ENCODE data around the gene MAPK11. TPM values are rescaled to one million over a fixed set of nuclear protein-coding genes. Genes with fewer than 3 reads are reported as not detected.

The MAPK11 gene
- total and polyA plus RNA-seq, 4 donors = 8.3 to 15.3 (median 11.9) TPM

DNA sequence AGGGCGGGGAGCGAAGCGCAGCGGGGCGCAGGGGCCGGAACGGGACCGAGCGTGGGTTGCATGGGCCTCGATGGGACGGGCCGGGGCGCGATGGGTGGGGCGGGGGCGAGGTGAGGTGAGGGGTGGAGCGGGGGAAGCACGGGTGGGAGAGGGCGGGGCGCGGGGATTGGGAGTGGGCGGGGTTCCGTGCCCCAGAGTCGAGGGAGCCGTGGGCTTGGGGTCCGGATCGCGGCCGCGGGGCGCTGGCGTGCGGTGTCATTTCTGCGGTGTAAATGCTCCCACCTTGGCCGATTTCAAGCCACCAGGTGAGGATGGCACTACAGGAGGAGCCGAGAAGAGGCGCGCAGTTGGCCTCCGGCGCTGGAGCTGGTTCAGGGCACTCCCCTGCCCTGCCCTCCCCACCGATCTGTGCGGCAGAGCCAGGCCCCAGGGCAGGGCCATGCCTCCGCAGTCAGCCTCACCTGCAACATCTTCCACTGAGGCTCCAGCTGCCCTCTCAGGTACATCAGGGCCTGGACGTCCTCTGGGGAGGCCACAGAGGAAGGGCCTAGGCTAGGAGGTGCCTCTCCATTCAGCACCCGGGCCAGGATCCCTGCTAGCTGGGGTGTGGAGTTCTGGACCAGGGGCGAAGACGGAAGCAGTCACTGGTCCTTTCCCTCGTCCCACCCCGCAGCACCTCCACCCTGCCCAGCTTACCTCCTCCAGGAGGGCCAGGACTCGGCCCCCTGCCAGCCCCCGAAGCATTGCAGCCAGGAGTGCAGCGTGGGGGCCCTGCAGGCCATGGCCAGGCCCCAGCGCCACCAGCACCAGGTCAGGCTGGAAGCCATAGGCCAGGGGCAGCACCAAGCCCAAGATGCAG lies 24.7 kb downstream of the MAPK11 start:
- Histone ChIP-seq H3K9ac (ENCODE audit: insufficient read depth in 1 of 2, low read length in 2 of 2) (peak overlapping the region; percentile 63 to 67), H3K36me3 (ENCODE audit: control insufficient read depth in 4 of 4, insufficient read depth in 4 of 4, low read length in 4 of 4) (peaks cover 0 to 16% (median 12%) of the 10 kb centered on the region in 4 donors), H3K27me3 (ENCODE audit: control insufficient read depth in 3 of 3, insufficient read depth in 3 of 3, low read length in 2 of 3) (no peaks in the 10 kb centered on the region), H3K4me1 (ENCODE audit: control insufficient read depth in 5 of 5, insufficient read depth in 5 of 5, low read length in 5 of 5) (peaks cover 8 to 47% (median 11%) of the 10 kb centered on the region in 5 donors), H3K27ac (ENCODE audit: low read depth in 1 of 2, low read length in 1 of 2) (peak overlapping the region; percentile 82 to 97), H3K4me3 (peak overlapping the region; percentile 71), H3K9me3 (ENCODE audit: control insufficient read depth in 4 of 4, insufficient read depth in 3 of 4, low read length in 3 of 4) (no peaks in the 10 kb centered on the region)
- peak; percentile 36 for ATAC-seq (ENCODE audit: insufficient read depth, low FRiP score)
- WGBS, 2 donors = 15 to 16% methylated on average over 42 to 53 of the region's 53 CpGs
- DNase-seq = no peak
- TF ChIP-seq, protein P1, sequence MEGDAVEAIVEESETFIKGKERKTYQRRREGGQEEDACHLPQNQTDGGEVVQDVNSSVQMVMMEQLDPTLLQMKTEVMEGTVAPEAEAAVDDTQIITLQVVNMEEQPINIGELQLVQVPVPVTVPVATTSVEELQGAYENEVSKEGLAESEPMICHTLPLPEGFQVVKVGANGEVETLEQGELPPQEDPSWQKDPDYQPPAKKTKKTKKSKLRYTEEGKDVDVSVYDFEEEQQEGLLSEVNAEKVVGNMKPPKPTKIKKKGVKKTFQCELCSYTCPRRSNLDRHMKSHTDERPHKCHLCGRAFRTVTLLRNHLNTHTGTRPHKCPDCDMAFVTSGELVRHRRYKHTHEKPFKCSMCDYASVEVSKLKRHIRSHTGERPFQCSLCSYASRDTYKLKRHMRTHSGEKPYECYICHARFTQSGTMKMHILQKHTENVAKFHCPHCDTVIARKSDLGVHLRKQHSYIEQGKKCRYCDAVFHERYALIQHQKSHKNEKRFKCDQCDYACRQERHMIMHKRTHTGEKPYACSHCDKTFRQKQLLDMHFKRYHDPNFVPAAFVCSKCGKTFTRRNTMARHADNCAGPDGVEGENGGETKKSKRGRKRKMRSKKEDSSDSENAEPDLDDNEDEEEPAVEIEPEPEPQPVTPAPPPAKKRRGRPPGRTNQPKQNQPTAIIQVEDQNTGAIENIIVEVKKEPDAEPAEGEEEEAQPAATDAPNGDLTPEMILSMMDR (IDR thresholded peaks at IDR 0.05; ENCODE audit: control extremely low read depth, extremely low read depth) = no peak

DNA sequence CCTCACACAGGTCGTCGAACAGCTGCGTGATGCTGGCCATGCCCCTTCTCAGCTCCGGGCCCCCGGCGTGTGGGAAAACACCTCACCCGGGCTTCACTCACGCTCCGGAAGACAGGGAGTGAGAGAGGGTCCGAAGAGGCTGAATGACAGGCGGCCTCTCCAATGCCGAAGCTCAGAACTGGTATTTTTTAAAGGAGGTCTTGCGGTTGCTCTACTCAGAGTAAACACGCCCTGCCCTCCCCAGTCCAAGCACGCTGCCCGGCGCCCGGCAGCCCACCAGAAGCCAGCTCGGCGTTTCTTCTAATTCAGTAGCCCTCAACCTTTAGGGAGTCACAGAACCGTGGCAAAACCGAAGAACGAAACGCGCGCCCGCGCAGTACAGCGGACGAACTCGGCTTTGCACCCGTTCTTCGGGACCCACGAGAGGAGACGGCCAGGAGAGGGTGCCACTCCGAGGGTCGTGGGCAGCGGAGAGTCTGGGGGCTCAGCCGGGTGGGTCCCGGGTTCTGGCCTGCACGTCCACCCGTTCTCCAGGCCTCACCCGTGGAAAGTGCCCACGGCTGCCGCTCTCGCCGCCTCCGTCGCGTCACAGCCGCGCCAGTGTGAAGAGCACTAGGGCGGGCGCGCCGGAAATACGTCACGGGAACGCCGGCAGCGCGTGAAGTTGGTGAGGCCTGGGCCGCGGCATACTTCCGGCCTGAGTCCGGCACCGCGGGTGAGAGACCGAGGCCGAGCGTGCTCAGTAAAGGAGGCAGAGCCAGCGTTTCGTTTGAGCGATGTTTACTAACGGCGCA lies 25.6 kb downstream of the MAPK11 start, which contains the start of gene TUBGCP6:
Gene TUBGCP6 (minus strand): TSS at position 604 of the 794 bp plus-strand sequence. CDS start 564 bp downstream, at position 40.
- TF ChIP-seq, protein P1 (IDR thresholded peaks at IDR 0.05; ENCODE audit: control extremely low read depth, extremely low read depth) = no peak
- no peaks in the 10 kb centered on the region for H3K9me3 ChIP-seq (ENCODE audit: control insufficient read depth in 4 of 4, insufficient read depth in 3 of 4, low read length in 3 of 4)
- H3K27ac ChIP-seq (ENCODE audit: low read depth in 1 of 2, low read length in 1 of 2) = peak within 1 kb of the TSS; percentile 82 to 97
- peaks cover 0 to 20% (median 19%) of the 10 kb centered on the region in 4 donors for H3K36me3 ChIP-seq (ENCODE audit: control insufficient read depth in 4 of 4, insufficient read depth in 4 of 4, low read length in 4 of 4)
- peaks cover under 1 to 40% (median 7%) of the 10 kb centered on the region in 5 donors for H3K4me1 ChIP-seq (ENCODE audit: control insufficient read depth in 5 of 5, insufficient read depth in 5 of 5, low read length in 5 of 5)
- peak; percentile 94 to 96 (median 94) for DNase-seq
- peak; percentile 87 for ATAC-seq (ENCODE audit: insufficient read depth, low FRiP score)
- H3K9ac ChIP-seq (ENCODE audit: insufficient read depth in 1 of 2, low read length in 2 of 2) = peak within 1 kb of the TSS; percentile 63 to 71
- no peaks in the 10 kb centered on the region for H3K27me3 ChIP-seq (ENCODE audit: control insufficient read depth in 3 of 3, insufficient read depth in 3 of 3, low read length in 2 of 3)
- peak within 1 kb of the TSS; percentile 71 for H3K4me3 ChIP-seq
- 0% methylated on average over 74 to 76 of the region's 76 CpGs for WGBS, 2 donors

DNA sequence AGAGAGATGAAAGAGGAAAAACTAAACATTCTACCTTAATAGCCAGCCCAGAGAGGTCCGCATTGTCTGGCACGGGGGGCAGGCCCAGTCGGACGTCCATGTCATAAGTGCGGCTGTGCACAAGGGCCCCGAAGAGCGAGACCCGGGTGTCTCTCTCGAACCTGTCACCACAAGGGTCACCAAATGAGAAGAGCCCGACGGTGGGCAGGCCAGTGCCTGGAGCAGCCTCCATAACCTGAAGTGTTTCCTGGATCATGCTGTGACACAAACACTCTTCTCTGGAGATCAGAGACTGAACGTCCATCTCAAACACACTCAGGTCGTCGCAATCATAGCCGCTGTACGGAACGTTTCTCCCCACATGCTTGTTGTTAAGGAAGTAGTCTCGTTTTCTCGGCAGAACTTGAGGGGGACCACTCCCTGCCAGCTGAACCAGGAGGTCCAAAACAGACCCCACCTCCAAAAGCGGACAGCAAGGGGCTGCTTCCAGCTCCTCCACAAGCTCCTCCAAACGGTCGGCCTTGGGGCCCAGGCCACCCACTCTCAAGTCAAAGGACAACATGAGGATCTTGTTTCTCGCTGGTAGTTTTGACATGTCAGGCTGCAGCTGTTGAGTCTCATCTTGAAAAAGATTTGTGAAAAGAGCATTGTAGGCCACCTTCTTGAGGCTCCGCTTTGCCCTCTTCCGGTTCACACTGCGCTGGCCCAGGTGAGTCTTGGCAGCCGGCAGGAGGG lies 26.3 kb downstream of the MAPK11 start:
- Histone ChIP-seq H3K27ac (ENCODE audit: low read depth in 1 of 2, low read length in 1 of 2) (peak overlapping the region; percentile 82 to 93), H3K27me3 (ENCODE audit: control insufficient read depth in 3 of 3, insufficient read depth in 3 of 3, low read length in 2 of 3) (no peaks in the 10 kb centered on the region), H3K9me3 (ENCODE audit: control insufficient read depth in 4 of 4, insufficient read depth in 3 of 4, low read length in 3 of 4) (no peaks in the 10 kb centered on the region), H3K4me1 (ENCODE audit: control insufficient read depth in 5 of 5, insufficient read depth in 5 of 5, low read length in 5 of 5) (peaks cover 0 to 40% (median 7%) of the 10 kb centered on the region in 5 donors), H3K4me3 (peak overlapping the region; percentile 71), H3K36me3 (ENCODE audit: control insufficient read depth in 4 of 4, insufficient read depth in 4 of 4, low read length in 4 of 4) (peaks cover under 1 to 23% (median 22%) of the 10 kb centered on the region in 4 donors), H3K9ac (ENCODE audit: insufficient read depth in 1 of 2, low read length in 2 of 2) (peak overlapping the region; percentile 63 to 71)
- TF ChIP-seq, protein P1 (IDR thresholded peaks at IDR 0.05; ENCODE audit: control extremely low read depth, extremely low read depth) = no peak
- DNase-seq (peak in 1 of 3 donors; percentile 42), ATAC-seq (ENCODE audit: insufficient read depth, low FRiP score) (no peak)
- 11 to 22% methylated on average over 27 of the region's 27 CpGs for WGBS, 2 donors
